NCI-H69 (cell line): ENCODE measurements around the gene TOMM40.

ENCODE experiments used
- DNase-seq: peaks from one replicate; lab custom pipeline; 2025; lab: John Stamatoyannopoulos, UW

TOMM40 gene

GRCh38 chr19:44927746-44928145 lies 36.7 kb downstream of the TOMM40 start:
- DNase-seq = no peak

- DNase-seq = no peak
These were observed 39.0 kb downstream of the TOMM40 start for GRCh38 chr19:44930088-44930487.

DNA sequence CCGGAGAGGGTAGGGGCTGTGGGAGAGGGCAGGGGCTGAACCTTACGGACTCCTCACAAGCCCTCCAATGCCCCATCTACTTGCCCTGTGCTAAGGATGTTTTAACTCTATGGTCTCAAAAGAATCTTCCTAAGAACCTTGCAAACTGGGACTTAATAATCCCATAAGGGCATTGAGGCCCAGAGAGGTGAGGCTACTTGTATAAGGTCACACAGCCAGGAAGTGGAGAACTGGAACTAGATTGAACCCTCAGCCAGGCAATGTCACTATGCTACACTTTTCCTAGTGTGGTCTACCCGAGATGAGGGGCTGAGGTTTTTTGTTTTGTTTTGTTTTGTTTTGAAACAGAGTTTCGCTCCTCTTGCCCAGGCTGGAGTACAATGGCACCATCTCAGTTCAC lies 40.5 kb downstream of the TOMM40 start:
- no peak for DNase-seq

DNA sequence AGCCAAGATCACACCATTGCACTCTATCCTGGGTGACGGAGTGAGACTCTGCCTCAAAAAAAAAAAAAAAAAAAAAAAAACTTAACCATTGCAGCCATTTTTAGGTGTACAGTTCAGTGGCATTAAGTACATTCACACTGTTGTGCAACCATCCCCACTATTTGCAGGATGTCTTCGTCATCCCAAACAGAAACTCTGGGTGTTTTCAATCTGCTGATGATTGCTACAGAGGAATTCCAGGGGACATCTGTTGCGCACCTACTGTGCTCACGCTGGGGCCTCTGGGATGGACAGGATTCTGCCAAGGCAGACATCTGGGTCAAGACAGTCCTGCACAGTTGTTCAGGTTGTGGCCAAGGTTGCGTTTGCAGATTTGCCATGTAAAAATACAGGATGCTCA lies 48.6 kb downstream of the TOMM40 start:
- no peak for DNase-seq

DNA sequence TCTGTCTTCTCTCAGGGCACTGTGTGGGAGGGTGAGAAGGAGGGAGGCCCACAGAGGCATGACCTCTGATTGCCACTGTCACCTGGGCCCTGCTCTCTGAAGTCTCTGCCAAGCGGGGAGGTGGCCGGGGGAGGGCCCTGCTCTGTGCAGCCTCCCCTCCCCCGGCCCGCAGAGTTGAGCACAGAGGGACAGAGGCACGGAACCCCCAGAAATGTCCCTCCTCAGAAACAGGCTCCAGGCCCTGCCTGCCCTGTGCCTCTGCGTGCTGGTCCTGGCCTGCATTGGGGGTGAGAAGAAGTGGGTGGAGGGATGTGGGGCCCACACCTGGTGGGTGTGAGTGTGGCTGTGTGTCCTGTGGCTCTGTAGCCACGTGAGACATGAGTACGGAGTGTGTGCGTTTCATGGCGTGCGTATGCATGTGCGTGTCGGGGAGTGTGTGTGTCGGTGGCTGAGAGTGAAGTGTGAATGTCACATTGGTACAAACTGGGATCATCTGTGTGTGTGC lies 51.1 kb downstream of the TOMM40 start, which contains the start of gene APOC4:
Gene APOC4 (plus strand): TSS at position 171 of the 505 bp plus-strand sequence. CDS start 41 bp downstream, at position 212.
- no peak for DNase-seq

GRCh38 chr19:44943801-44944249 lies 52.8 kb downstream of the TOMM40 start:
- DNase-seq = no peak

DNA sequence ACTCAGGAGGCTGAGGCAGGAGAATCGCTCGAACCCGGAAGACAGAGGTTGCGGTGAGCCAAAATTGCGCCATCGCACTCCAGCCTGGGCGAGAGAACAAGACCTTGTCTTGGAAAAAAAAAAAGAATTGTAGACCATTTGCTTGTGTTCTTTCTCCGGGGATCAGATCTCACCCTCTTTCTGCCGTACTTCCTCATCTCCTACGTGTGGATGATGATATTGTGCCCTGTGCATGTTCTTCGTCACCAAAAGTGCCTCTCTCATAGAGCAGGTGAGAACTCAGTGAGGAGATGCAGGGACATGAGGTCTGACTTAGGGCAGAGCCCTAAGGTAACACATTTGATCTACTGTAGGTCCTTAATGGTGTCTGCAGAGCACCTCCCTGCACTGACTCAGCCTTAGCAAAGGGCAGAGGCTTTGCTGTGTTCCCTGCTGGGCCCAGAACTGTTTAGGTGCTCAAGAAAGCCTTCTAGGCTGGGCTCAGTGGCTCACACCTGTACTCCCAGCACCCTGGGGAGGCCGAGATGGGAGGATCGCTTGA lies 56.1 kb downstream of the TOMM40 start:
- no peak for DNase-seq

- DNase-seq = no peak
These were observed 57.2 kb downstream of the TOMM40 start for GRCh38 chr19:44948237-44948636.

GRCh38 chr19:44948763-44949374 lies 57.8 kb downstream of the TOMM40 start:
- peak; percentile 66 for DNase-seq

GRCh38 chr19:44949550-44949949 lies 58.5 kb downstream of the TOMM40 start:
- DNase-seq = no peak

DNA sequence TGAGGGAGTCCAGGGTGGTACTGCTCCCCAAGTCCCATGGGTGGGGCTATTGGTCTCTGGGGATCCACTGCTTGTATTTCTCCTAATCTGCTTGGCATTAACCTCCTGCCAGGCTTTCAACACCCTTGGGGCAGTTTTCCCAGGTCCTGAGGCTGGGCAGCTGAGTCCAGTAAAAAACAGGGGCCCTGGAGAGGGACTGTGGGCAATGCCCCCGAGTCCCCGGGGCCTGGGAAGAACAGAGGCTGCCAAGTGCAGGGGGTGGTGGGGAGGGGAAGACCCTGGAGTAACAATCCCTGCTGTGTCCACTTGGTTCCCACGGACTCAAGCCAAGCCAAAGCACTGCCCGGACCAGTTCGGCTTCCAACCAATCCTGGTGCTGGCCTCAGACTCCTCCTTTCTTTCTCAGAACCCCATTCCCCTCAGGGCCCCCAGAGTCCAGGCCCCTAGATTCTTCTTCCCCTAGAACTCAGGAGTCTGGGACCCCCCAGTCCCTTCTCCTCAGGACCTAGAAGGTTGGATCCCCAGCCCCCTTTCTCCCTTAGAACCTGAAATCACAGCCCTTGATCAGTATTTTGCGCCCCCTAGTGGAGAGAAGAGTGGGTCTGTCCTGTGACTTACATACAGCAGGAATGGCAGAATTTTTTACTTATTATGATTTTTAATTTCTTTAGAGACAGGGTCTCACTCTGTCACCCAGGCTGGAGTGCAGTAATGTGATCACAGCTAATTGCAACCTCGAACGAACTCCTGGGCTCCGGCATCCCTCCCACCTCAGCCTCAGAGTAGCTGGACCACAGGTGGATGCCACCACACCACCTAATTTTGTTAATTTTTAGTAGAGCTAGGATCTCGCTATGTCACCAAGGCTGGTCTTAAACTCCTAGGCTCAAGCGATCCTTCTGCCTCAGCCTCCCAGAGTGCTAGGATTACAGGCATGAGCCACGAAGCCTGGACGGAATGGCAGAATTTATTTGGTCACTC lies 60.4 kb downstream of the TOMM40 start:
- DNase-seq = peak; percentile 89
